Urinary bladder (tissue), 4 donors: ENCODE results near the gene RPS24. TPM values are rescaled to one million over a fixed set of nuclear protein-coding genes. Genes with fewer than 3 reads are reported as not detected.

Experiments used
- DNase-seq: peaks from one replicate; pipeline ENCODE4 v3.0.0-alpha.2; 2015; ENCODE audit errors: extremely low spot score
- H3K27ac ChIP-seq: one replicate; pipeline ENCODE4 v1.5.1; 2013; ENCODE audit warnings: low read depth, mild to moderate bottlenecking, moderate library complexity
- H3K36me3 ChIP-seq: one replicate; pipeline ENCODE4 v1.6.1; 2013; ENCODE audit warnings: mild to moderate bottlenecking, moderate library complexity; ENCODE audit not compliant: insufficient read depth
- H3K4me1 ChIP-seq: one replicate; pipeline ENCODE4 v1.6.1; 2013; ENCODE audit warnings: mild to moderate bottlenecking, moderate library complexity; ENCODE audit not compliant: insufficient read depth
- H3K4me3 ChIP-seq: one replicate; pipeline ENCODE4 v1.5.1; 2013; ENCODE audit warnings: low read depth, low read length
- WGBS: extraction: QIAGEN DNeasy Blood & Tissue Kit; methylation state at CpG from one replicate; pipeline ENCODE4 v1.1.7; 2013; 5-methylcytosine and 5-hydroxymethylcytosine counted together
- polyA plus RNA-seq: library from polyadenylated mRNA; stranded (reverse); fragments of 200-250 nt; gene quantifications from one replicate; pipeline ENCODE4 v1.2.3, GENCODE V29; 2013
- total RNA-seq: library from RNA; depleted of rRNA; stranded (reverse); fragments of >200 nt; gene quantifications from one replicate; pipeline ENCODE4 v1.2.3, GENCODE V29; 2014
- donor health status: healthy with polysubstance abuse.
- donor health status: healthy.

The RPS24 gene
- total and polyA plus RNA-seq, 2 donors = 2,953 to 3,656 TPM

DNA sequence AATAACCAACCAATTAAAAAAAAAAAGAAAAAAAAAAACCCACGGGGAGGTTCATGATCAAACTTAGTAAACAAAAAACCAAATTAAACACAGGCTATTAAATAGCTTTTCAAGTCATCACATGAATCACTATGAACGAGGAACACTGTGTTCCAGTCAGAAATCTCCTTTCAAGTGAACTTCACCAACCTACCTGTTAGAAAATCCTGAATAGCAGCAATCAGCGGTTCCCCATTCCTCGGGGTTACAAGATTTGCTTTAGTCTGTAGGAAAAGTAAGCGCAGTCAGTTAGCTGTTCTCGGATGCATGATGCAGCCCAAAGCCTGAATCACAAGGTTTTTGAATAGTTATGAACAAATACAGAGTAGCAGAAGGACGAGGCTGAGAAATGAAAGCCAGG, 23.4 kb upstream of the RPS24 start:
- WGBS = 81% methylated on average over 7 of the region's 7 CpGs

DNA sequence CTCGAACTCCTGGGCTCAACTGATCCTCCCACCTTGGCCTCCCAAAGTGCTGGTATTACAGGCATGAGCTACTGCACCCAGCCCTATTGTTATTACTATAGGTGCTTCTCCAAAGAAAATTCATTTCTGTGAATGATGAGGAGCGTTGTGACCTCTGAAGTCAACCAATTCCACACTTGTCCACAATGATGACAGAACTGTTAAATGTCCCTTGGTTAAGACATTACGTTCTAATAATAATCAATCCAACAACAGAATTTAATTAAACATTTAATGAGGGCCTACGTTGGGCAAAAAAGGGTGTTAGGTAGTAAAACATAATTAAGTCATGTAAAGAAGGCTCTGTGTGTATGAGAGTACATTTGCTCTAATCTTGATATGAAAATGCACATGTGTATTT, 22.6 kb upstream of the RPS24 start:
- no peaks in the 10 kb centered on the region for H3K4me1 ChIP-seq
- 94% methylated on average over 4 of the region's 4 CpGs for WGBS
- H3K36me3 ChIP-seq = peaks cover 4% of the 10 kb centered on the region

More for the DNA sequence above, 23.4 kb upstream of the RPS24 start:
- no peak overlapping the region for H3K4me3 ChIP-seq
- H3K36me3 ChIP-seq = peaks cover 4% of the 10 kb centered on the region
- peak; percentile 40 for DNase-seq
- H3K27ac ChIP-seq = no peak overlapping the region
- no peaks in the 10 kb centered on the region for H3K4me1 ChIP-seq

DNA sequence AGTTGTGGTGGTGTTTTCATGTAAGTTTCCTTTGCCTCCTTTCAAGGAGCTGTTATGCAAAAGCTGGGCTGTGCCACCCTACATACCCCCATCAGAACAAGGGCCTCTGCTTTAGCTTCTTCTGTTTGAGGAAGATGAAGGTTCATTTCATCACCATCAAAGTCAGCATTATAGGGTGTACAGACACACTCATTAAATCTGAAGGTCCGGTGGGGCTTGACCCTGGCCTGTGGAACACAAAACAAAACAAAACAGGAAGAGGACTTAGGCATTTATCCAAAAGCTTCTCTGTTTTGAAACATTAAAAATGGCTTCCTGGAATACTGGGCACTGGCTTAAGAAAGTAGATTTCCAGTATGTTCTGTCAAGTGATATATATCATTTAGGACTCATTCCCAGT, 20.1 kb upstream of the RPS24 start:
- peaks cover 10% of the 10 kb centered on the region for H3K36me3 ChIP-seq
- H3K4me1 ChIP-seq = no peaks in the 10 kb centered on the region
- no peak overlapping the region for H3K4me3 ChIP-seq
- 69% methylated on average over 1 of the region's 1 CpG for WGBS
- H3K27ac ChIP-seq = no peak overlapping the region
- no peak for DNase-seq

More for the DNA sequence above, 22.6 kb upstream of the RPS24 start:
- H3K27ac ChIP-seq = no peak overlapping the region
- no peak for DNase-seq
- H3K4me3 ChIP-seq = no peak overlapping the region

- Histone ChIP-seq H3K36me3 (peaks cover 13% of the 10 kb centered on the region), H3K4me1 (no peaks in the 10 kb centered on the region), H3K27ac (no peak overlapping the region), H3K4me3 (no peak overlapping the region)
- WGBS = 88% methylated on average over 5 of the region's 5 CpGs
- no peak for DNase-seq
Measured at GRCh38 chr10:78015546-78015945, 18.1 kb upstream of the RPS24 start.

DNA sequence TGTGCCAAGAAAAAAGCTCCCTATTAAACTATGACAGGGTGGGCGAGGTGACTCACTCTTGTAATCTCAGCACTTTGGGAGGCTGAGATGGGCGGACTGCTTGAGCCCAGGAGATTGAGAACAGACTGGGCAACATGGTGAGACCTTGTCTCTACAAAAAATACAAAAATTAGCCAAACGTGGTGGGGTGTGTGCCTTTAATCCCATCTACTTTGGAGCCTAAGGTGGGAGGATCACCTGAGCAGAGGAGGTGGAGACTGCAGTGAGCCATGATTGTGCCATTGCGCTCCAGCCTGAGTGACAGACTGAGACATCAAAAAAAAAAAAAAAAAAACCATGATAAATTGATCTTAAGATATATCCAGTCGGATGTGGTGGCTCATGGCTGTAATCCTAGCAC, 15.8 kb upstream of the RPS24 start:
- no peaks in the 10 kb centered on the region for H3K4me1 ChIP-seq
- WGBS = 84% methylated on average over 5 of the region's 5 CpGs
- H3K4me3 ChIP-seq = no peak overlapping the region
- DNase-seq = no peak
- no peak overlapping the region for H3K27ac ChIP-seq
- H3K36me3 ChIP-seq = peaks cover 15% of the 10 kb centered on the region

GRCh38 chr10:78019264-78019663, 14.4 kb upstream of the RPS24 start:
- peaks cover 18% of the 10 kb centered on the region for H3K36me3 ChIP-seq
- no peak for DNase-seq
- 89% methylated on average over 3 of the region's 3 CpGs for WGBS
- H3K27ac ChIP-seq = no peak overlapping the region
- no peak overlapping the region for H3K4me3 ChIP-seq
- no peaks in the 10 kb centered on the region for H3K4me1 ChIP-seq

DNA sequence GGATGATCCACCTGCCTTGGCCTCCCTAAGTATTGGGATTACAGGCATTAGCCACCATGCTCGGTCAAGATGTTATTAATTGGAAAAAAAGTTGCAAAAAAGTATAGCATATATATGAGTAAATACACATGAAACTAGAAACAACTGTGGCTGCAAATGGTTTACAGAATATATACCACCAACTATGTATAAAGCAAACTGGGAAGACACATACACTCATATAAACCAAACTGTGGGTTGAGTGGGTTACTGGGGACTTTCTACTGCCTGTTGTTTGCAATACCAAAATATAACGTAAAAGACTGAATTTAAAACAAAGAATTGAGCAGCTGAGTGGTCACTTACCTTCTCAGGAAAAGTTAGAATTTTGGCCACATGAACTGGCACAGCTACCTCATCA, 12.5 kb upstream of the RPS24 start:
- no peaks in the 10 kb centered on the region for H3K4me1 ChIP-seq
- H3K27ac ChIP-seq = no peak overlapping the region
- no peak for DNase-seq
- no peak overlapping the region for H3K4me3 ChIP-seq
- peaks cover 19% of the 10 kb centered on the region for H3K36me3 ChIP-seq
- WGBS = 86% methylated on average over 2 of the region's 2 CpGs

- Histone ChIP-seq H3K4me3 (no peak overlapping the region), H3K27ac (no peak overlapping the region), H3K4me1 (peaks cover 2% of the 10 kb centered on the region), H3K36me3 (peaks cover 12% of the 10 kb centered on the region)
- no peak for DNase-seq
- 99% methylated on average over 3 of the region's 3 CpGs for WGBS
Measured at GRCh38 chr10:78023741-78024140, 9.9 kb upstream of the RPS24 start.

- peaks cover 2% of the 10 kb centered on the region for H3K4me1 ChIP-seq
- H3K4me3 ChIP-seq = no peak overlapping the region
- DNase-seq = no peak
- no peak overlapping the region for H3K27ac ChIP-seq
- H3K36me3 ChIP-seq = peaks cover 7% of the 10 kb centered on the region
- WGBS = 92% methylated on average over 8 of the region's 8 CpGs
Measured at GRCh38 chr10:78025685-78026364, 7.8 kb upstream of the RPS24 start.

- peak overlapping the region; percentile 82 for H3K4me3 ChIP-seq
- DNase-seq = no peak
- H3K4me1 ChIP-seq = peaks cover 2% of the 10 kb centered on the region
- WGBS = 34% methylated on average over 36 of the region's 36 CpGs
- H3K36me3 ChIP-seq = peaks cover 3% of the 10 kb centered on the region
- H3K27ac ChIP-seq = no peak overlapping the region
Measured at GRCh38 chr10:78028438-78029268, 5.0 kb upstream of the RPS24 start.

DNA sequence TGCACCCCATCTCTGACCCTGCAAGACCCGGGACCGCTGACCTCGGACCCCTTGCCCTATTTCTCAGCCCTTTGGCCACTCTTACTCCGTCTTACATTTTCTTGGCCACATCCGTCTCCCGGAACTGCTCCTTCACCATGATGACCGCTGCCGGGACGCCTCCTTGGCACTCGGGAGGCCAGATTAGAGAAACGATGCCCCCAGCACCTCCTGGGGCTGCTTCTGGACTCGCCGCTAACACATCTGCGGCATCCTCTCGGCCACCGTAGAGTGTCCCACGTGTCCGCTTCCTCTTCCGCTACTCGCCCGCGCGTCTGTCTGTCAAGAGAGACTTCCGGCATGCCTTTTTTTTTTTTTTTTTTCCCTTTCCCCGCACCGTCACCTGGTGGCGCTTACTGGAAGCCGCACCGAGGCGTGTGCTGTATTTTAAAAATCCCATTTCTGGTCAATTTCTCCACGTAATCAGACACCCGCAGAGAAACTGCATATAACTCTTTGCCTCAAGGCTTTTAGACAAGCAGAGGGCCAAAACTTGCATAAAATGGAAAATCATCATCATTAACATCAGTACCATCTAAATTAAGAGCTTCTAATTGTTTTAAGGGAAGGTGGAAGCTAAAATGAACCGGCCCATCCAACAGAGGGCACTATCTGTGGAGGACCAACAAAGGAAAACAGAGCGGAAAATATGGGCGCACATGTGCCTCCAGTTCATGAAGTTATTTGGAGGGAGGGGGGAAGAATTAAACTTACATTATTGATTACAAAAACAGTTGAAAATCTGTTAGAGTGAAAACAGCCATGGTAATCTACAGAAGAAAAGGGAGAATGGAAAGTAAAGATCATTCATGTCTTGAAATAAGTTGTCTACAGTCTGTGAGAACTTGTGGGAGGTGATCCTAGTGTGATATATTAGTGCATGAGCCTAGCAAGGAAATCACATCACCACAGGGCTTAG, 4.1 kb upstream of the RPS24 start, which contains the start of gene POLR3A:
Gene POLR3A, minus strand, starts transcription at position 247 of the 958 bp plus-strand sequence. Its CDS starts 108 bp downstream, at position 139.
- peak; percentile 93 for DNase-seq
- Histone ChIP-seq H3K36me3 (no peaks in the 10 kb centered on the region), H3K4me1 (peaks cover 2% of the 10 kb centered on the region), H3K27ac (no peak within 1 kb of the TSS), H3K4me3 (peak within 1 kb of the TSS; percentile 82)
- WGBS = under 1% methylated on average over 35 of the region's 35 CpGs

DNA sequence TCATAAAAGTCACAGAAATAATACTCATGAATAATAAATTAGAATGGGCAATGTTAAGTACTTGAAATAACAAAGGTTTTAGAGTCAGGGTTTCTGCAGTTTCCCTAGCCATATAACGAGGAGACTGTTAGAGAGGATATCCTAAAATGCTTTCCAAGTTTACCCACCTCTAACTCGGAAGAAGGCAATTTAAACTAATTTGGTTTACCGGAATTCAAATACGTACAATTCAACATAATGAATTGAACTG, 351 bp upstream of the RPS24 start:
- no peak overlapping the region for H3K4me3 ChIP-seq
- no peak for DNase-seq
- under 1% methylated on average over 4 of the region's 4 CpGs for WGBS
- no peak overlapping the region for H3K27ac ChIP-seq
- H3K4me1 ChIP-seq = peaks cover 3% of the 10 kb centered on the region
- peaks cover 4% of the 10 kb centered on the region for H3K36me3 ChIP-seq

DNA sequence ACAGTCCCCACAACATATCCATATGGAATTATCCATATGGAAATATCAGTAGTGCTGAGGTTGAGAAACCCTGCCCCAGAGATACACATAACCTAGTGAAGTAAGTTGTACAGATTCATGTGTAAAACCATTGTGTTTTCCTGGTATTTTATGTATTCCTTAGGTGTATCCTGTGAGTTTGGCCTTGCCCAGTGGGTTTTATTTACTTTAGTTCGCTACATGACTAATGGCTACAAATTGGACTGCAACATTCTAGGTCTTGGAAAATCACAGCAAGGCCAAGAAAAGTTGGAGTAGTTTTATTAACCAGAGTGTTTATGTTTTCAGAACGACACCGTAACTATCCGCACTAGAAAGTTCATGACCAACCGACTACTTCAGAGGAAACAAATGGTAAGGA, 1.4 kb downstream of the RPS24 start:
- peaks cover 4% of the 10 kb centered on the region for H3K36me3 ChIP-seq
- peaks cover 1% of the 10 kb centered on the region for H3K4me1 ChIP-seq
- peak overlapping the region; percentile 71 for H3K4me3 ChIP-seq
- no peak overlapping the region for H3K27ac ChIP-seq
- no peak for DNase-seq
- WGBS = 55% methylated on average over 5 of the region's 5 CpGs
